Activated CD8-positive, alpha-beta memory T cell treated with anti-CD3 and anti-CD28 coated beads, Interleukin-2, amount 50 U/mL, for 4 hours (primary cell): ENCODE data around the gene LSR.
"Not testable (repeated sequence)": the region's sequence is repeated elsewhere in the genome, so short reads cannot be mapped to it uniquely, and the experiment has no call there.

Experiments used
- DNase-seq: peaks from one replicate; pipeline ENCODE4 v3.0.0-alpha.2; 2020

LSR gene

GRCh38 chr19:35220315-35220921 is 28.4 kb upstream of the LSR start:
- no peak for DNase-seq

- not testable (repeated sequence) for DNase-seq
These were observed 27.7 kb upstream of the LSR start for GRCh38 chr19:35220973-35221590.

GRCh38 chr19:35222373-35223015 is 26.3 kb upstream of the LSR start:
- DNase-seq, result no peak

- no peak for DNase-seq
These were observed 25.6 kb upstream of the LSR start for GRCh38 chr19:35223084-35223790.

GRCh38 chr19:35223862-35224505 is 24.8 kb upstream of the LSR start:
- DNase-seq, result no peak

GRCh38 chr19:35224681-35225571 is 23.9 kb upstream of the LSR start:
- DNase-seq, result no peak

- DNase-seq, result no peak
These were observed 22.9 kb upstream of the LSR start for GRCh38 chr19:35225951-35226350.

- no peak for DNase-seq
These were observed 22.1 kb upstream of the LSR start for GRCh38 chr19:35226748-35227147.

- no peak for DNase-seq
These were observed 20.4 kb upstream of the LSR start, which contains the start of gene FAM187B for GRCh38 chr19:35228177-35228930. Gene FAM187B, minus strand, starts transcription at chr19:35228739. Its CDS starts 59 bp downstream, at chr19:35228680.

GRCh38 chr19:35229601-35230000 is 19.2 kb upstream of the LSR start:
- no peak for DNase-seq

GRCh38 chr19:35231956-35232645 is 16.7 kb upstream of the LSR start:
- DNase-seq, result no peak

GRCh38 chr19:35232912-35233311 is 15.9 kb upstream of the LSR start:
- DNase-seq, result no peak

- no peak for DNase-seq
These were observed 12.0 kb upstream of the LSR start for GRCh38 chr19:35236638-35237400.

GRCh38 chr19:35239597-35239996 is 9.2 kb upstream of the LSR start:
- DNase-seq, result not testable (repeated sequence)

GRCh38 chr19:35240327-35240726 is 8.5 kb upstream of the LSR start:
- no peak for DNase-seq

- DNase-seq, result no peak
These were observed 7.4 kb upstream of the LSR start for GRCh38 chr19:35241417-35241816.

- no peak for DNase-seq
These were observed 2.2 kb upstream of the LSR start for GRCh38 chr19:35246466-35247092.

- DNase-seq, result peak; percentile 63
These were observed 1.1 kb upstream of the LSR start for GRCh38 chr19:35247526-35248309.
